Activated CD8-positive, alpha-beta T cell treated with anti-CD3 and anti-CD28 coated beads for 36 hours (primary cell): Measurements from ENCODE around the gene LANCL3. TPM values are rescaled to one million over a fixed set of nuclear protein-coding genes. Genes with fewer than 3 reads are reported as not detected.

ENCODE experiments used
- ATAC-seq: fragments of 200-7000 bp; cut with Tn5 transposase; one replicate; pipeline ENCODE4 v1.10.0; 2021; ENCODE audit warnings: mild to moderate bottlenecking, moderate library complexity
- CTCF ChIA-PET: fragments of 350-600 bp; sonication (Branson Sonifier 250); formaldehyde crosslinking; loops from one replicate; lab custom pipeline; 2021; ENCODE audit warnings: antibody characterized with exemption; lab: Charles Lee
- POLR2A ChIA-PET: fragments of 350-600 bp; sonication (Branson Sonifier 250); formaldehyde crosslinking; loops from one replicate; lab custom pipeline; 2021; ENCODE audit warnings: antibody characterized with exemption; lab: Charles Lee
- DNase-seq: peaks from one replicate; pipeline ENCODE4 v3.0.0-alpha.2; 2020
- H3K27ac Mint-ChIP-seq: one replicate; pipeline ENCODE4 v1.8.0; 2021; ENCODE audit warnings: mild to moderate bottlenecking, mixed read lengths
- H3K27me3 Mint-ChIP-seq: one replicate; pipeline ENCODE4 v1.8.0; 2021; ENCODE audit warnings: mixed read lengths
- H3K36me3 Mint-ChIP-seq: one replicate; pipeline ENCODE4 v1.8.0; 2021; ENCODE audit warnings: low read depth, mixed read lengths
- H3K4me1 Mint-ChIP-seq: one replicate; pipeline ENCODE4 v1.8.0; 2021; ENCODE audit warnings: low read depth, mixed read lengths
- H3K4me3 Mint-ChIP-seq: one replicate; pipeline ENCODE4 v1.8.0; 2021; ENCODE audit warnings: mild to moderate bottlenecking, moderate library complexity, mixed read lengths
- H3K9me3 Mint-ChIP-seq: one replicate; pipeline ENCODE4 v1.8.0; 2021; ENCODE audit warnings: mixed read lengths
- CTCF ChIP-seq: fragments of 200-600 bp; IDR thresholded peaks from one replicate; pipeline ENCODE4 v1.8.0; 2022; ENCODE audit warnings: antibody characterized with exemption, mild to moderate bottlenecking
- intact Hi-C: fragments of 100-400 bp; cut with micrococcal nuclease; formaldehyde crosslinking; loops from one replicate; pipeline ENCODE4 v1.10.0; 2022
- total RNA-seq, 2 experiments: library from RNA; stranded (reverse); gene quantifications; one replicate each; pipeline ENCODE4 v1.2.3, GENCODE V29; 2021

Gene LANCL3
- total RNA-seq, 2 experiments from 2014 or later: 0.16 to 0.34 TPM

- TF ChIP-seq CTCF: no peak
- Mint-ChIP-seq H3K27ac (no peak overlapping the region), H3K9me3 (no peaks in the 10 kb centered on the region), H3K4me1 (no peaks in the 10 kb centered on the region), H3K27me3 (no peaks in the 10 kb centered on the region), H3K36me3 (no peaks in the 10 kb centered on the region), H3K4me3 (no peak overlapping the region)
- intact Hi-C loops: no loop called here
- DNase-seq (no peak), ATAC-seq (no peak)
- POLR2A ChIA-PET: no interaction called here
- CTCF ChIA-PET: no interaction called here
Measured at GRCh38 chrX:37701588-37701987, 130.1 kb downstream of the LANCL3 start.

- no peaks in the 10 kb centered on the region for H3K9me3 Mint-ChIP-seq
- H3K4me3 Mint-ChIP-seq: no peak overlapping the region
- ATAC-seq (no peak), DNase-seq (no peak)
- intact Hi-C loops: no loop called here
- POLR2A ChIA-PET: no interaction called here
- H3K4me1 Mint-ChIP-seq: peaks cover 1% of the 10 kb centered on the region
- H3K36me3 Mint-ChIP-seq: no peaks in the 10 kb centered on the region
- no peak for TF ChIP-seq CTCF
- H3K27me3 Mint-ChIP-seq: peaks cover 2% of the 10 kb centered on the region
- CTCF ChIA-PET: no interaction called here
- no peak overlapping the region for H3K27ac Mint-ChIP-seq
Measured at GRCh38 chrX:37711991-37712390, 140.5 kb downstream of the LANCL3 start.

- CTCF ChIA-PET: no interaction called here
- POLR2A ChIA-PET: no interaction called here
- no peak overlapping the region for H3K27ac Mint-ChIP-seq
- H3K36me3 Mint-ChIP-seq: no peaks in the 10 kb centered on the region
- ATAC-seq: no peak
- H3K27me3 Mint-ChIP-seq: peaks cover 2% of the 10 kb centered on the region
- no peak for DNase-seq
- intact Hi-C loops: no loop called here
- no peak overlapping the region for H3K4me3 Mint-ChIP-seq
- TF ChIP-seq CTCF: no peak
- no peaks in the 10 kb centered on the region for H3K9me3 Mint-ChIP-seq
- H3K4me1 Mint-ChIP-seq: peaks cover 1% of the 10 kb centered on the region
Measured at GRCh38 chrX:37712458-37712857, 141.0 kb downstream of the LANCL3 start.

GRCh38 chrX:37714479-37714878, 143.0 kb downstream of the LANCL3 start:
- Mint-ChIP-seq H3K27me3 (peaks cover 2% of the 10 kb centered on the region), H3K4me3 (no peak overlapping the region), H3K4me1 (peaks cover 1% of the 10 kb centered on the region), H3K27ac (no peak overlapping the region), H3K9me3 (peaks cover 6% of the 10 kb centered on the region), H3K36me3 (no peaks in the 10 kb centered on the region)
- DNase-seq: no peak
- ATAC-seq: no peak
- intact Hi-C loops: no loop called here
- ChIA-PET POLR2A (no interaction called here), CTCF (no interaction called here)
- no peak for TF ChIP-seq CTCF

- no peak overlapping the region for H3K27ac Mint-ChIP-seq
- POLR2A ChIA-PET: no interaction called here
- CTCF ChIA-PET: no interaction called here
- H3K4me1 Mint-ChIP-seq: peaks cover 1% of the 10 kb centered on the region
- H3K9me3 Mint-ChIP-seq: peaks cover 6% of the 10 kb centered on the region
- peaks cover 1% of the 10 kb centered on the region for H3K27me3 Mint-ChIP-seq
- no peaks in the 10 kb centered on the region for H3K36me3 Mint-ChIP-seq
- TF ChIP-seq CTCF: no peak
- ATAC-seq (no peak), DNase-seq (no peak)
- no peak overlapping the region for H3K4me3 Mint-ChIP-seq
- intact Hi-C loops: no loop called here
Measured at GRCh38 chrX:37716602-37717001, 145.1 kb downstream of the LANCL3 start.
